Stomach smooth muscle (tissue), 2 donors: ENCODE data around the gene RTP2.

ENCODE experiments used
- H3K27ac ChIP-seq: one replicate; pipeline ENCODE4 v1.7.0; 2013; ENCODE audit warnings: mild to moderate bottlenecking, low read length, inconsistent platforms
- H3K27me3 ChIP-seq, 2 donors: one replicate each; pipeline ENCODE4 v1.7.0; 2013; ENCODE audit warnings: low read length in 2 of 2; ENCODE audit not compliant: insufficient read depth in 2 of 2, control insufficient read depth in 1 of 2
- H3K36me3 ChIP-seq, 2 donors: one replicate each; pipeline ENCODE4 v1.7.0; 2013; ENCODE audit warnings: low read length in 2 of 2; ENCODE audit not compliant: control insufficient read depth in 2 of 2, insufficient read depth in 2 of 2
- H3K4me1 ChIP-seq: one replicate; pipeline ENCODE4 v1.7.0; 2013; ENCODE audit warnings: low read length; ENCODE audit not compliant: control insufficient read depth, insufficient read depth
- H3K4me3 ChIP-seq, 2 donors: one replicate each; pipeline ENCODE4 v1.7.0; 2013; ENCODE audit warnings: low read length in 2 of 2
- H3K9ac ChIP-seq, 2 donors: one replicate each; pipeline ENCODE4 v1.7.0; 2013; ENCODE audit warnings: low read length in 2 of 2, mild to moderate bottlenecking in 1 of 2
- H3K9me3 ChIP-seq, 2 donors: one replicate each; pipeline ENCODE4 v1.7.0; 2013; ENCODE audit warnings: low read length in 2 of 2; ENCODE audit not compliant: control insufficient read depth in 2 of 2
- donor health status: healthy.
- donor health status: Pancreatic carcinoma.

RTP2 gene

GRCh38 chr3:187743195-187744141 is 41.1 kb upstream of the RTP2 start:
- Histone ChIP-seq H3K27ac (peak overlapping the region; percentile 100), H3K9ac (peak overlapping the region; percentile 100), H3K36me3 (no peaks in the 10 kb centered on the region), H3K9me3 (no peaks in the 10 kb centered on the region), H3K4me1 (peaks cover 61% of the 10 kb centered on the region), H3K27me3 (no peaks in the 10 kb centered on the region), H3K4me3 (peak overlapping the region; percentile 91 to 93)

GRCh38 chr3:187742351-187743171 is 40.2 kb upstream of the RTP2 start:
- H3K9ac ChIP-seq = peak overlapping the region; percentile 74 to 100
- H3K27ac ChIP-seq = peak overlapping the region; percentile 100
- H3K4me1 ChIP-seq = peaks cover 54% of the 10 kb centered on the region
- H3K4me3 ChIP-seq = peak overlapping the region; percentile 91 to 93
- no peaks in the 10 kb centered on the region for H3K9me3 ChIP-seq
- no peaks in the 10 kb centered on the region for H3K27me3 ChIP-seq
- H3K36me3 ChIP-seq = no peaks in the 10 kb centered on the region

GRCh38 chr3:187741403-187742350 is 39.3 kb upstream of the RTP2 start:
- H3K27ac ChIP-seq = peak overlapping the region; percentile 100
- no peaks in the 10 kb centered on the region for H3K9me3 ChIP-seq
- peak overlapping the region; percentile 96 to 100 for H3K9ac ChIP-seq
- no peaks in the 10 kb centered on the region for H3K27me3 ChIP-seq
- peak overlapping the region; percentile 91 to 93 for H3K4me3 ChIP-seq
- no peaks in the 10 kb centered on the region for H3K36me3 ChIP-seq
- peaks cover 53% of the 10 kb centered on the region for H3K4me1 ChIP-seq

GRCh38 chr3:187740421-187741399 is 38.4 kb upstream of the RTP2 start:
- peak overlapping the region; percentile 91 to 93 for H3K4me3 ChIP-seq
- H3K4me1 ChIP-seq = peaks cover 61% of the 10 kb centered on the region
- no peaks in the 10 kb centered on the region for H3K36me3 ChIP-seq
- H3K9ac ChIP-seq = peak overlapping the region; percentile 96 to 100
- peak overlapping the region; percentile 100 for H3K27ac ChIP-seq
- H3K27me3 ChIP-seq = no peaks in the 10 kb centered on the region
- no peaks in the 10 kb centered on the region for H3K9me3 ChIP-seq

- H3K36me3 ChIP-seq = no peaks in the 10 kb centered on the region
- H3K9ac ChIP-seq = peak overlapping the region; percentile 96 to 100
- H3K9me3 ChIP-seq = no peaks in the 10 kb centered on the region
- peaks cover 67% of the 10 kb centered on the region for H3K4me1 ChIP-seq
- peak overlapping the region; percentile 91 to 93 for H3K4me3 ChIP-seq
- H3K27ac ChIP-seq = peak overlapping the region; percentile 100
- no peaks in the 10 kb centered on the region for H3K27me3 ChIP-seq
Observed at GRCh38 chr3:187739561-187740332, 37.4 kb upstream of the RTP2 start.

- Histone ChIP-seq H3K9me3 (no peaks in the 10 kb centered on the region), H3K4me1 (peaks cover 67% of the 10 kb centered on the region), H3K36me3 (no peaks in the 10 kb centered on the region), H3K27ac (peak overlapping the region; percentile 100), H3K27me3 (no peaks in the 10 kb centered on the region), H3K4me3 (peak overlapping the region; percentile 91 to 93), H3K9ac (peak overlapping the region; percentile 96 to 100)
Observed at GRCh38 chr3:187739094-187739560, 36.8 kb upstream of the RTP2 start.

- H3K9me3 ChIP-seq = no peaks in the 10 kb centered on the region
- H3K27ac ChIP-seq = peak overlapping the region; percentile 100
- peaks cover 1 to 4% of the 10 kb centered on the region in 2 donors for H3K36me3 ChIP-seq
- peak overlapping the region; percentile 96 to 100 for H3K9ac ChIP-seq
- H3K4me3 ChIP-seq = peak overlapping the region; percentile 91 to 93
- no peaks in the 10 kb centered on the region for H3K27me3 ChIP-seq
- H3K4me1 ChIP-seq = peaks cover 64% of the 10 kb centered on the region
Observed at GRCh38 chr3:187738331-187739093, 36.2 kb upstream of the RTP2 start.

- Histone ChIP-seq H3K4me1 (peaks cover 63% of the 10 kb centered on the region), H3K9me3 (no peaks in the 10 kb centered on the region), H3K36me3 (peaks cover 5 to 9% of the 10 kb centered on the region in 2 donors), H3K4me3 (peak overlapping the region; percentile 91 to 93), H3K9ac (peak overlapping the region; percentile 96 to 100), H3K27ac (peak overlapping the region; percentile 100), H3K27me3 (no peaks in the 10 kb centered on the region)
Observed at GRCh38 chr3:187738071-187738330, 35.6 kb upstream of the RTP2 start.
